A549 (cell line): ENCODE data around the gene MOB3C.

ENCODE experiments used
- CEBPB ChIP-seq, 2 experiments: fragments of >200 bp in 1 of 2; sonication (Bioruptor Twin) in 1 of 2; formaldehyde crosslinking in 1 of 2; IDR thresholded peaks; 2 replicates each; pipeline ENCODE4 v1.6.1; 2012 to 2016
- CTCF ChIP-seq: fragments of >200 bp; sonication (Bioruptor Twin); formaldehyde crosslinking; IDR thresholded peaks from 3 replicates; pipeline ENCODE4 v1.5.1; 2016
- EP300 ChIP-seq, 2 experiments: fragments of >200 bp; sonication (Bioruptor Twin); formaldehyde crosslinking; IDR thresholded peaks; 2 replicates in 1 of 2; 3 replicates in 1 of 2; pipeline ENCODE4 v1.6.1; 2016 to 2017
- KDM1A ChIP-seq: fragments of 200-600 bp; sonication (generic); IDR thresholded peaks from 2 replicates; pipeline ENCODE4 v1.6.1; 2016; ENCODE audit warnings: low read depth, mild to moderate bottlenecking
- MAZ ChIP-seq: fragments of 150-350 bp; IDR thresholded peaks from 2 replicates; pipeline ENCODE4 v1.6.1; 2014; ENCODE audit warnings: antibody characterized with exemption, low read depth, low read length, borderline replicate concordance
- POLR2A ChIP-seq: IDR thresholded peaks from 2 replicates; pipeline ENCODE4 v1.6.1; 2012; ENCODE audit warnings: mild to moderate bottlenecking, low read length
- RNF2 ChIP-seq: fragments of 200-600 bp; sonication (generic); IDR thresholded peaks from 2 replicates; pipeline ENCODE4 v1.6.1; 2016; ENCODE audit warnings: low read depth, mild to moderate bottlenecking, antibody characterized with exemption, moderate library complexity, borderline replicate concordance
- USF2 ChIP-seq: fragments of 450-650 bp; IDR thresholded peaks from 2 replicates; pipeline ENCODE4 v1.6.1; 2014; ENCODE audit warnings: antibody characterized with exemption
- TF ChIP-seq, protein P1 (sequence below): fragments of 200-600 bp; sonication (generic); IDR thresholded peaks from 2 replicates; pipeline ENCODE4 v1.6.1; 2016; ENCODE audit warnings: antibody characterized with exemption, mild to moderate bottlenecking, moderate library complexity
- TF ChIP-seq, protein P2 (sequence below): fragments of 150-350 bp; IDR thresholded peaks from 2 replicates; pipeline ENCODE4 v1.6.1; 2014; ENCODE audit warnings: low read depth, mild to moderate bottlenecking, low read length

GRCh38 chr1:46635205-46635604 lies 18.6 kb upstream of the MOB3C start:
- TF ChIP-seq KDM1A (no peak), MAZ (no peak), CTCF (no peak), EP300 (IDR thresholded peaks at IDR 0.05) (no peak), CEBPB (IDR thresholded peaks at IDR 0.05) (no peak), USF2 (no peak), RNF2 (no peak), POLR2A (no peak)
- TF ChIP-seq, protein P1, sequence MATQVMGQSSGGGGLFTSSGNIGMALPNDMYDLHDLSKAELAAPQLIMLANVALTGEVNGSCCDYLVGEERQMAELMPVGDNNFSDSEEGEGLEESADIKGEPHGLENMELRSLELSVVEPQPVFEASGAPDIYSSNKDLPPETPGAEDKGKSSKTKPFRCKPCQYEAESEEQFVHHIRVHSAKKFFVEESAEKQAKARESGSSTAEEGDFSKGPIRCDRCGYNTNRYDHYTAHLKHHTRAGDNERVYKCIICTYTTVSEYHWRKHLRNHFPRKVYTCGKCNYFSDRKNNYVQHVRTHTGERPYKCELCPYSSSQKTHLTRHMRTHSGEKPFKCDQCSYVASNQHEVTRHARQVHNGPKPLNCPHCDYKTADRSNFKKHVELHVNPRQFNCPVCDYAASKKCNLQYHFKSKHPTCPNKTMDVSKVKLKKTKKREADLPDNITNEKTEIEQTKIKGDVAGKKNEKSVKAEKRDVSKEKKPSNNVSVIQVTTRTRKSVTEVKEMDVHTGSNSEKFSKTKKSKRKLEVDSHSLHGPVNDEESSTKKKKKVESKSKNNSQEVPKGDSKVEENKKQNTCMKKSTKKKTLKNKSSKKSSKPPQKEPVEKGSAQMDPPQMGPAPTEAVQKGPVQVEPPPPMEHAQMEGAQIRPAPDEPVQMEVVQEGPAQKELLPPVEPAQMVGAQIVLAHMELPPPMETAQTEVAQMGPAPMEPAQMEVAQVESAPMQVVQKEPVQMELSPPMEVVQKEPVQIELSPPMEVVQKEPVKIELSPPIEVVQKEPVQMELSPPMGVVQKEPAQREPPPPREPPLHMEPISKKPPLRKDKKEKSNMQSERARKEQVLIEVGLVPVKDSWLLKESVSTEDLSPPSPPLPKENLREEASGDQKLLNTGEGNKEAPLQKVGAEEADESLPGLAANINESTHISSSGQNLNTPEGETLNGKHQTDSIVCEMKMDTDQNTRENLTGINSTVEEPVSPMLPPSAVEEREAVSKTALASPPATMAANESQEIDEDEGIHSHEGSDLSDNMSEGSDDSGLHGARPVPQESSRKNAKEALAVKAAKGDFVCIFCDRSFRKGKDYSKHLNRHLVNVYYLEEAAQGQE = no peak
- TF ChIP-seq, protein P2, sequence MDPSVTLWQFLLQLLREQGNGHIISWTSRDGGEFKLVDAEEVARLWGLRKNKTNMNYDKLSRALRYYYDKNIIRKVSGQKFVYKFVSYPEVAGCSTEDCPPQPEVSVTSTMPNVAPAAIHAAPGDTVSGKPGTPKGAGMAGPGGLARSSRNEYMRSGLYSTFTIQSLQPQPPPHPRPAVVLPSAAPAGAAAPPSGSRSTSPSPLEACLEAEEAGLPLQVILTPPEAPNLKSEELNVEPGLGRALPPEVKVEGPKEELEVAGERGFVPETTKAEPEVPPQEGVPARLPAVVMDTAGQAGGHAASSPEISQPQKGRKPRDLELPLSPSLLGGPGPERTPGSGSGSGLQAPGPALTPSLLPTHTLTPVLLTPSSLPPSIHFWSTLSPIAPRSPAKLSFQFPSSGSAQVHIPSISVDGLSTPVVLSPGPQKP = no peak
